GM12872 (cell line): Measurements from ENCODE around the gene AP4E1.

Source experiments
- TF ChIP-seq, protein P1 (sequence below): IDR thresholded peaks from 3 replicates; pipeline ENCODE4 v1.5.1; 2011; ENCODE audit warnings: low read depth, mild to moderate bottlenecking, low read length, moderate library complexity; ENCODE audit not compliant: insufficient read depth

AP4E1 gene

DNA sequence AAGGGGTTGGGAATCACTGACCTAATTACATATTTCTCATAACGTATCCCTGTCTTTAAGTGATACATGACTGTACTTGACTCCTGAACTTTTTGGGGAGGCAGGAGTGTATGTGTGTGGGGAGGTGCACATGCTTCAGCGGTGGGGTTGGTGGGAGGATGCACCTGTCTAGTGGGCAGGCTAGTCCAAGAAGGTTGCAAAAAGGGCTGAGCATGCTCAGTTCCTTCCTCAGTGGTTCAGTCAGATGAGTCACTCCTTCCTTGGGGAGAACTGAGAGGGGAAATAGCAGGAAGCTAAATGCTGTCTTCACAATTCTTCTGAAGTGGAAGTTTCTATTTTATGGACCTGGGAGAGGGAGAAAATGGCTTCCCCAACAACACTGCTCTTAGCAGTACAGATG lies 24.6 kb upstream of the AP4E1 start:
- TF ChIP-seq, protein P1, sequence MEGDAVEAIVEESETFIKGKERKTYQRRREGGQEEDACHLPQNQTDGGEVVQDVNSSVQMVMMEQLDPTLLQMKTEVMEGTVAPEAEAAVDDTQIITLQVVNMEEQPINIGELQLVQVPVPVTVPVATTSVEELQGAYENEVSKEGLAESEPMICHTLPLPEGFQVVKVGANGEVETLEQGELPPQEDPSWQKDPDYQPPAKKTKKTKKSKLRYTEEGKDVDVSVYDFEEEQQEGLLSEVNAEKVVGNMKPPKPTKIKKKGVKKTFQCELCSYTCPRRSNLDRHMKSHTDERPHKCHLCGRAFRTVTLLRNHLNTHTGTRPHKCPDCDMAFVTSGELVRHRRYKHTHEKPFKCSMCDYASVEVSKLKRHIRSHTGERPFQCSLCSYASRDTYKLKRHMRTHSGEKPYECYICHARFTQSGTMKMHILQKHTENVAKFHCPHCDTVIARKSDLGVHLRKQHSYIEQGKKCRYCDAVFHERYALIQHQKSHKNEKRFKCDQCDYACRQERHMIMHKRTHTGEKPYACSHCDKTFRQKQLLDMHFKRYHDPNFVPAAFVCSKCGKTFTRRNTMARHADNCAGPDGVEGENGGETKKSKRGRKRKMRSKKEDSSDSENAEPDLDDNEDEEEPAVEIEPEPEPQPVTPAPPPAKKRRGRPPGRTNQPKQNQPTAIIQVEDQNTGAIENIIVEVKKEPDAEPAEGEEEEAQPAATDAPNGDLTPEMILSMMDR = no peak

DNA sequence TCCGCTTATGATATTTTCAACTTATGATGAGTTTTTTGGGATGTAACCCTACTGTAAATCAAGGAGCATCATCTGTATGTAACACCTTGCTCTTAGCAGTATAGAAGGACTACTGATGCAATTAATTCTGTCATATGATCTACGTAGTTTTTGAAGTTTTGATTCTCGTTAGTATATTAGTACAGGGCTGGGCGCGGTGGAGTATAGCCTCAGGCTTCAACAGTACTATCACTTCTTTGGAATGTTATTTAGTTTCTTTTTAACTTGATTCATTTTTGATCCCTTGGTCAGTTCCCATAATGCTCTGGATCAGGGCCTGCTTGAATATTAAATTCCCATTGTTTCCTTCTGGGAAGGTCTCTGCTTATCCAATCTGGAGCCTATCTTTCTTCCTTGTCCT lies 23.9 kb upstream of the AP4E1 start:
- TF ChIP-seq, protein P1 = no peak

DNA sequence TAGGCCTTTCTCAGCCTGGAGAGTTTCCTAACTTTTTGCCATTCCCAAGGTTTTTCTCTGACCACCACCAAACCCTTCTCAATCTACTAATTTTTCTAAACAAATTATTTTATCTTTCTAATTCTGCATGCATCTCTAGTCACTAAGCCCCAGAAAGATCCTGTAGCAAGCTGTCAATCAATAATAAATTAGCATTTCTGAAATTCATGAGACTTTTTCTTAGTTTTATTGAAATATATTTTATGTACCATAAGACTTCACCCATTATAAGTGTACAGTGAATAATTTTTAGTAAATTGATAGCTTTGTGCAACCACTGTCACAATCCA lies 22.4 kb upstream of the AP4E1 start:
- TF ChIP-seq, protein P1 = no peak

DNA sequence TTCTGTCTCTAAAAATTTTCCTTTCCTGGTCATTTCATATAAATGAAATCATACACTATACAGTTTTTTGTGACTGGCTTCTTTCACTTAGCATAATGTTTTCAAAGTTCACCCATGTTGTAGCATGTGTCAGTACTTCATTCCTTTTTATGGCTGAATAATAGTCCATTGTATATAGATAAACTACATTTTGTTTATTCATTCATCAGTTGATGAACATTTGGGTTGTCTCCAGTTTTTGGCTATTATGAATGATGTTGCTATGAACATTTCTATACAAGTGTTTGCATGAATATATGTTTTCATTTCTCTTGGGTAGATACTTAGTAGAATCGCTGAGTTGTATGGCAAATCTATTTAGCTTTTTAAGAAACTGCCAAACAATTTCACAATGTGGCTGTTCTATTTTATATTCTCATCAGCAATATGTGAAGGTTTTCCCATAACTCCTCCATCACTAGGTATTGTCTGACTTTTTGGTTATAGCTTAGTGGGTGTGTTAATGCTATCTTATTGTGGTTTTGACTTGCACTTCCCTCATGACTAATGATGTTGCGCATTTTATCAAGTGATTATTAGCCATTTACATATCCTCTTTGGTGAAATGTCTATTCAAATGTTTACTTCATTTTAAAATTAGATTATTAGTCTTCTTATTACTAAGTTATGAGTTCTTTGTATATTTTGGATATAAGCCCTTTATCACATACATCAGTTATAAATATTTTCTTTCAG lies 21.7 kb upstream of the AP4E1 start:
- TF ChIP-seq, protein P1 = no peak

DNA sequence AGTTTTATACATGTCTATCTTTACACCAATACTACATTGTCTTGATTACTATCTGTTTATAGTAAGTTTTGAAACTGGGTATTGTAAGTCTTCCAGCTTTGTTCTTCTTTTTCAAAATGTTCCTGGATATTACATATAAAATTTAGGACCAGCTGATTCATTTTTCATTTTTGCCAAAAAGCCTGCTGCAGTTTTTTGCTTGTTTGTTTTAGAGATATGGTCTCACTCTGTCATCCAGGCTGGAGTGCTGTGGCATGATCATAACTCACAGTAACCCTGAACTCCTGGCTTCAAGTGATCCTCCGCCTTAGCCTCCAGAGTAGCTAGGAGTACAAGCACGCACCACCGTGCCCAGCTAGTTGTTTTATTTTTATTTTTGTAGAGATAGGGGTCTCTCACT lies 20.4 kb upstream of the AP4E1 start:
- TF ChIP-seq, protein P1 = no peak

DNA sequence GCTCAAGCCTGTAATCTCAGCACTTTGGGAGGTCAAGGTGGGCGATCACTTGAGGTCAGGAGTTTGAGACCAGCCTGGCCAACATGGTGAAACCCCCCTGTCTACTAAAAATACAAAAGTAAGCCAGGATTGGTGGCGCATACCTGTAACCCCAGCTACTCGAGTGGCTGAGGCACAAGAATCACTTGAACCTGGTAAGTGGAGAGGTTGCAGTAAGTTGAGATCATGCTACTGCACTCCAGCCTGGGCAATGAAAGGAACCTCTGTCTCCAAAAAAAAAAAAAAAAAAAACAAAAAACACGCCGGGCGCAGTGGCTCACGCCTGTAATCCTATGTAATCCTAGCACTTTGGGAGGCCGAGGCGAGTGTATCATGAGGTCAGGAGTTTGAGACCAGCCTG lies 18.9 kb upstream of the AP4E1 start:
- TF ChIP-seq, protein P1 = no peak

DNA sequence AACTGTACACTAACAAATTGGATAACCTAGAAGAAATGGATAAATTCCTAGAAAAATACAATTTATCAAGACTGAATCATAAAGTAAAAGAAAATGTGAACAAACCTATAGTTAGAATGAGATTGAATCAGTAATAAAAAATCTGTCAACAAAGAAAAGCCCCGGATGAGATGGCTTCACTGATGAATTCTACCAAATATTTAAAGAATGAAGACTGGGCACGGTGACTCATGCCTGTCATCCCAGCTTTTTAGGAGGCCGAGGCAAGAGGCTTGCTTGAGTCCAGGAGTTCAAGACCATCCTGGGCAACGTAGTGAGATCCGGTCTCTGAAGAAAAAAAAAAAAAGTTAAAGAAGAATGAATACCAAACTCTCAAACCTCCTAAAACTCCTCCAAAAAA lies 17.7 kb upstream of the AP4E1 start:
- TF ChIP-seq, protein P1 = no peak
